Epithelial cell of esophagus (primary cell): Measurements from ENCODE around the gene TSC22D1.
A peak's percentile ranks its signal among the peaks of the same experiment; 100 is the strongest.
"Not testable (repeated sequence)": the region's sequence is repeated elsewhere in the genome, so short reads cannot be mapped to it uniquely, and the experiment has no call there.

ENCODE experiments used
- DNase-seq: peaks from one replicate; pipeline ENCODE4 v3.0.0; 2010; ENCODE audit warnings: low read depth
- H3K4me3 ChIP-seq: 2 replicates; pipeline ENCODE4 v1.5.1; 2011; ENCODE audit warnings: mild to moderate bottlenecking, low read length, control low read depth
- CTCF ChIP-seq: IDR thresholded peaks from 2 replicates; pipeline ENCODE4 v1.5.1; 2011; ENCODE audit warnings: low read depth, mild to moderate bottlenecking, low read length, control low read depth, inconsistent platforms; ENCODE audit not compliant: insufficient read depth; ENCODE audit errors: missing control alignments

TSC22D1 gene

GRCh38 chr13:44537248-44537647 is 38.9 kb downstream of the TSC22D1 start:
- no peak for TF ChIP-seq CTCF
- no peak for DNase-seq

GRCh38 chr13:44523146-44524015 is 52.7 kb downstream of the TSC22D1 start:
- peak; percentile 91 for DNase-seq
- TF ChIP-seq CTCF = no peak
- peak overlapping the region; percentile 21 for H3K4me3 ChIP-seq

More at GRCh38 chr13:44537248-44537647, 38.9 kb downstream of the TSC22D1 start:
- H3K4me3 ChIP-seq = no peak overlapping the region

- no peak overlapping the region for H3K4me3 ChIP-seq
- DNase-seq = no peak
- TF ChIP-seq CTCF = no peak
Observed at GRCh38 chr13:44519642-44520041, 56.5 kb downstream of the TSC22D1 start.

DNA sequence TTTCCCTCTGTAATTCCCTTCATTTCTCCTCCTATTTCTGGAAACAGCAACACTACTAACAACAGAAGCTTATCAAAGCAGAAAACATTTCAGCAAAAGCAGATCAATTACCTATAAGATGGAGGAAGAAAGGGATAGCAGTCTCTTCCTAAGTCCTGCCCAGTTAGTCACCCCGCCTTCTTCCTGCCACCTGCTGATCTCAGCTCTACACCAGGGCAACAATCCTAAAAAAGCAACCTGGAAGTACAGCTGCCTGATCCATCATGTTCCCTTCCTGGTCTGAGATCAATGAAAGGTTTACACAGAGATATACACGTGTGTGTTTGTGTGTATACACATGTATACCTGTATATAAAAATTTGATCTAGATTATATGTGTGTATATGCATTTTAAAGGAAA is 59.4 kb downstream of the TSC22D1 start:
- H3K4me3 ChIP-seq = no peak overlapping the region
- peak; percentile 27 for DNase-seq
- no peak for TF ChIP-seq CTCF

DNA sequence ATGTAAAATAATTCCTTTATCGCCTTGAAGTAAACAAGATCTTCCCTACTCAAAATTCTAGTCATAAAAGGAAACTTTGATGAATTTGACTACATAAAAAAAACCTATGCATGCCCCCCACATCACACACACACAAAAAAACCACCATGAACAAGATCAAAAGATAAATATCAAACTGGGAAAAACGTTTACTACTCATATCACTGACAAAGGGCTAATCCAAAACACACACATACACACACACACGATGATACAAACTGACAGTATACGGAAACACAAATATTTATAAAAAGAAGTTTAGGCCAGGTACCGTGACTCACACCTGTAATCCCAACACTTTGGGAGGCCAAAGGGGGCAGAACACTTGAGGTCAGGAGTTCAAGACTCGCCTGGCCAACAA is 61.9 kb downstream of the TSC22D1 start:
- TF ChIP-seq CTCF = no peak
- H3K4me3 ChIP-seq = no peak overlapping the region
- no peak for DNase-seq

GRCh38 chr13:44509853-44510252 is 66.3 kb downstream of the TSC22D1 start:
- DNase-seq, H3K4me3 ChIP-seq: not testable (repeated sequence)

- TF ChIP-seq CTCF = no peak
- no peak overlapping the region for H3K4me3 ChIP-seq
Observed at GRCh38 chr13:44508562-44509077, 67.5 kb downstream of the TSC22D1 start.

More at GRCh38 chr13:44508562-44509077, 67.5 kb downstream of the TSC22D1 start:
- DNase-seq = no peak
